PFSK-1 (cell line): ENCODE data around the gene PLA2G4E.

Source experiments
- POLR2AphosphoS5 ChIP-seq: IDR thresholded peaks from 2 replicates; pipeline ENCODE4 v1.6.1; 2012; ENCODE audit warnings: low read depth, mild to moderate bottlenecking, control low read depth, low read length, moderate library complexity
- SIN3A ChIP-seq: IDR thresholded peaks from 2 replicates; pipeline ENCODE4 v1.6.1; 2012; ENCODE audit warnings: mild to moderate bottlenecking, low read length, moderate library complexity, borderline replicate concordance; ENCODE audit not compliant: insufficient read depth

DNA sequence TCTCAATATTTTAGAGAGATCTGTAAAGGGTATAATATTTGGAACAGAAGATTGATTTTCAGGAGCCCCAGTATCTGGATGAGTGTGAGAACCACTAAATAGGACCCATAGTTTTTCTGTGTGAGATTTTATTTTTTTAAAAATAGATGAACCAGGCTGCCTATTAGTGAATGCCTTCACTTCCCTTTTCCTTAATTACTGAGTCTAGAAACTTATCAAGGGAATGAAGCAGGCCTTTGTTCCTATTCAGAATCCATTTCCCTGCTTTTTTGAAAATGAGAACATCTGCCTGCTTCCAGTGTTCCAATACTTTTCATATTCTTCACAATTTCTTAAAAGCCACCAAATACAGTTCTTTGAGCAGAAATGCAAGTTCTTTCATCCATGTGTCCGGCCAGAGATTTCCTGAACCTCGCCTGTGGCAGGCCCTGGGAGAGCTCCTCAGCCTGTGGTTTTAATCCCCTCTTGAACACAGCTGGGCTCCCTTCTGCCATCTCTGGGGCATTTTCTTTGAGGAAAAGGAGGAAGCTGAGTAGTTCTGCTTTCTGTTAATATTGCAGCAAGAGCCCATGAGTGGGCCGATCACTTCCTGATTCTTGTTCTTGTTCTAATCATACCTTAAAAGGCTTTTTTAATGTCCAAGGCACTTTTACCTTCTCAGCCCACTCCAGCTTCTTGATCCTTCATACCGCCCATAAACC lies 53.2 kb downstream of the PLA2G4E start:
- TF ChIP-seq SIN3A (no peak), POLR2AphosphoS5 (no peak)
